ENCODE results near the gene BRS3.

DNA sequence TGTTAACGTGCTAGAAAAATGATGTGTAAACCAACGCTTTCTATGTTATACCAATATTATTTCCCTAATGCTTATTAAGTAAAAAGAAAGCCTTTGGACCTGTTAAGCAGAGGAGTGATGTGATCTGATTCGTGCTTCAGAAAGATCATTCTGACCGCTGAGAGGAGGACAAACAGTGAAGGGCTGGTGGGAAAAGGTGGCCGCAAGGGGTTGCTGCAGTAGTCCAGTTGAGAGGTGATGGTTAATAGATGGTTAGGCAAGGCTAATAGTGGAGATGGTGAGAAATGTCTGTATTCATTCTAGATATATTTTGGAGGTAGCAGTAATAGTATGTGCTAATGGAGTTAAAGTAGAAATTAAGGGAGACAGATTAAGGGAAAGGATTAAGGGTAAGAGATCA, 31.3 kb downstream of the BRS3 start:
- TF ChIP-seq POLR2A (IDR thresholded peaks at IDR 0.05) (no peak), CTCF (IDR thresholded peaks at IDR 0.05) (no peak)

Data from body of pancreas (tissue), 4 donors.